ENCODE data around the gene SLC22A15. TPM values are rescaled to one million over a fixed set of nuclear protein-coding genes. Genes with fewer than 3 reads are reported as not detected.
"Not testable (repeated sequence)": the region's sequence is repeated elsewhere in the genome, so short reads cannot be mapped to it uniquely, and the experiment has no call there.

The SLC22A15 gene
- total RNA-seq, 3 donors from 2014 or later (not counting 1 experiment from before 2014, with no cell fraction given) = 6.0 to 9.2 (median 6.3) TPM

DNA sequence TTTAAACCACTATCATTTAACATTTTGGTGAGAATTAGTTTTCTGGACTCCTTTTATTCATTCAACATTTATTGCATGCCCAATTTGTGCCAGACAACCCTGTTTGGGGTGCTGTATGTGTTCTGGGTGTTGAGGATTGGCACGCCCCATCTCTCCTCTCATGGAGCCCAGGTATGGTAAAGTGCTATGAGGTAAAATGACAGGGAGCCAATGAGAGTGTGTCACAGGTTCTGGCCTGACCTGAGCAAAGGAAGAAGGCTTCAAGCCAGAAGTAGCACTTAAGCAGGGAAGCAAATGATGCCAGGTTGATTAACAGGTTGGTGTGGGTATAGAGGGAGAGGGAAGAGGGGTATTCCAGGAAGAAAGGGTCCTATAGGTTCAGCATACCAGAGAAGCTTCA lies 21.1 kb upstream of the SLC22A15 start:
- intact Hi-C loops (cut with micrococcal nuclease) = no loop called here
- no peak overlapping the region for H3K4me3 ChIP-seq (ENCODE audit: low read length)
- no peak overlapping the region for H3K27ac ChIP-seq (ENCODE audit: low read length)
- TF ChIP-seq, protein P1, sequence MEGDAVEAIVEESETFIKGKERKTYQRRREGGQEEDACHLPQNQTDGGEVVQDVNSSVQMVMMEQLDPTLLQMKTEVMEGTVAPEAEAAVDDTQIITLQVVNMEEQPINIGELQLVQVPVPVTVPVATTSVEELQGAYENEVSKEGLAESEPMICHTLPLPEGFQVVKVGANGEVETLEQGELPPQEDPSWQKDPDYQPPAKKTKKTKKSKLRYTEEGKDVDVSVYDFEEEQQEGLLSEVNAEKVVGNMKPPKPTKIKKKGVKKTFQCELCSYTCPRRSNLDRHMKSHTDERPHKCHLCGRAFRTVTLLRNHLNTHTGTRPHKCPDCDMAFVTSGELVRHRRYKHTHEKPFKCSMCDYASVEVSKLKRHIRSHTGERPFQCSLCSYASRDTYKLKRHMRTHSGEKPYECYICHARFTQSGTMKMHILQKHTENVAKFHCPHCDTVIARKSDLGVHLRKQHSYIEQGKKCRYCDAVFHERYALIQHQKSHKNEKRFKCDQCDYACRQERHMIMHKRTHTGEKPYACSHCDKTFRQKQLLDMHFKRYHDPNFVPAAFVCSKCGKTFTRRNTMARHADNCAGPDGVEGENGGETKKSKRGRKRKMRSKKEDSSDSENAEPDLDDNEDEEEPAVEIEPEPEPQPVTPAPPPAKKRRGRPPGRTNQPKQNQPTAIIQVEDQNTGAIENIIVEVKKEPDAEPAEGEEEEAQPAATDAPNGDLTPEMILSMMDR (IDR thresholded peaks at IDR 0.05) = no peak
- Mint-ChIP-seq H3K4me1 (peaks cover 0 to 6% of the 10 kb centered on the region in 2 donors), H3K27ac (no peak overlapping the region), H3K9me3 (no peaks in the 10 kb centered on the region), H3K36me3 (no peaks in the 10 kb centered on the region), H3K27me3 (ENCODE audit: low read depth in 2 of 2) (peaks cover 11% of the 10 kb centered on the region in 2 donors), H3K4me3 (no peak overlapping the region)
- no peaks in the 10 kb centered on the region for H3K36me3 ChIP-seq (ENCODE audit: control insufficient read depth, insufficient read depth, low read length)
- DNase-seq (no peak), ATAC-seq (no peak)
- H3K27me3 ChIP-seq (ENCODE audit: control insufficient read depth, insufficient read depth, low read length) = no peaks in the 10 kb centered on the region
- WGBS (ENCODE audit: insufficient coverage) = 86% methylated on average over 1 of the region's 1 CpG
- H3K9me3 ChIP-seq (ENCODE audit: control insufficient read depth, insufficient read depth, low read length) = no peaks in the 10 kb centered on the region
- H3K4me1 ChIP-seq (ENCODE audit: control insufficient read depth, insufficient read depth, low read length) = no peaks in the 10 kb centered on the region

DNA sequence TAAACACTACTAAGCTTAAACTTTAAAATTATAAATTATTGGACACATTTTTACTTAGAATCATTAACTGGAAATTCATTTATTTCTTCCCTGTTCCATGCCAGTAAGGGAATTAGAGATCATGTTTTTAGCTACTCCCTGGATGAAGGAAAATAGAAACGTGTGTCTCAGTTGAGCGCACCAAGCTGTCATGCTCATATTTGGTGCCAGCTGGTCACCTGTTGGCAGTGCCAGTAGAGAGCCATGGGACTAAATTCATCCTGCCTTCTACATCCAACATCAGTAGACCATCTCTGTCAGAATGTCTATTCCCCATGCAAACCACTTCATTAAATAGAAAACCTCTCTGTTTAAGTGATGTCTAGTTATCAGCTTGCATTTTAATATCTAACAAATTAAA lies 17.4 kb upstream of the SLC22A15 start:
- H3K27ac ChIP-seq (ENCODE audit: low read length) = no peak overlapping the region
- H3K36me3 ChIP-seq (ENCODE audit: control insufficient read depth, insufficient read depth, low read length) = no peaks in the 10 kb centered on the region
- H3K27me3 ChIP-seq (ENCODE audit: control insufficient read depth, insufficient read depth, low read length) = peaks cover 2% of the 10 kb centered on the region
- no peak overlapping the region for H3K4me3 ChIP-seq (ENCODE audit: low read length)
- no peaks in the 10 kb centered on the region for H3K9me3 Mint-ChIP-seq
- H3K36me3 Mint-ChIP-seq = no peaks in the 10 kb centered on the region
- no peaks in the 10 kb centered on the region for H3K4me1 ChIP-seq (ENCODE audit: control insufficient read depth, insufficient read depth, low read length)
- no peaks in the 10 kb centered on the region for H3K9me3 ChIP-seq (ENCODE audit: control insufficient read depth, insufficient read depth, low read length)
- TF ChIP-seq, protein P1 (IDR thresholded peaks at IDR 0.05) = no peak
- no peak for ATAC-seq
- H3K4me3 Mint-ChIP-seq = no peak overlapping the region
- 100% methylated on average over 2 of the region's 2 CpGs for WGBS (ENCODE audit: insufficient coverage)
- H3K27ac Mint-ChIP-seq = no peak overlapping the region
- H3K4me1 Mint-ChIP-seq = no peaks in the 10 kb centered on the region
- H3K27me3 Mint-ChIP-seq (ENCODE audit: low read depth in 2 of 2) = peaks cover 22 to 29% of the 10 kb centered on the region in 2 donors
- DNase-seq = no peak
- intact Hi-C loops (cut with micrococcal nuclease) = no loop called here

DNA sequence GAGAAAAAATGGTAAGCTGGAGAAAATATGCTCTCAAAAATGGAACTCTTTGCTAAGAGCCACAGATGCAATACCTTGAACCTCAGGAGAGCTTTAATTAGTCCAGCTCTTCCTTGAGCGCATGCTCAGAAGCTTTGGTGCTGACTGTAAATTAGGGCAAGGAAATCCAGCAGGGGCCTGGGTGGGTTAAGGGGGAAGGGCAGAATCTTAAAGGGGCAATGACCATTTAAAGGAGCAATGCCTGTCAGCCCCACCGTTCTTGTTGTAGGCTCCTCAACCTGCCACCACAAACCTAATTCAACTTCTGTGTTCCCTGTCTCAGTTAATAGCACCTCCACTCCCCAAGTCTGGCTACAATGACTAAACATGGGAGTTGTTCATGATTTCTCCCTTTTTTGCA lies 6.8 kb upstream of the SLC22A15 start:
- DNase-seq (no peak), ATAC-seq (no peak)
- H3K36me3 Mint-ChIP-seq = no peaks in the 10 kb centered on the region
- H3K9me3 Mint-ChIP-seq = no peaks in the 10 kb centered on the region
- 20% methylated on average over 2 of the region's 2 CpGs for WGBS (ENCODE audit: insufficient coverage)
- Histone ChIP-seq H3K9me3 (ENCODE audit: control insufficient read depth, insufficient read depth, low read length) (no peaks in the 10 kb centered on the region), H3K4me1 (ENCODE audit: control insufficient read depth, insufficient read depth, low read length) (no peaks in the 10 kb centered on the region), H3K27ac (ENCODE audit: low read length) (no peak overlapping the region), H3K27me3 (ENCODE audit: control insufficient read depth, insufficient read depth, low read length) (no peaks in the 10 kb centered on the region), H3K36me3 (ENCODE audit: control insufficient read depth, insufficient read depth, low read length) (no peaks in the 10 kb centered on the region), H3K4me3 (ENCODE audit: low read length) (no peak overlapping the region)
- H3K27me3 Mint-ChIP-seq (ENCODE audit: low read depth in 2 of 2) = peaks cover 15 to 34% of the 10 kb centered on the region in 2 donors
- no peak overlapping the region for H3K27ac Mint-ChIP-seq
- TF ChIP-seq, protein P1 (IDR thresholded peaks at IDR 0.05) = no peak
- no peak overlapping the region for H3K4me3 Mint-ChIP-seq
- no peaks in the 10 kb centered on the region for H3K4me1 Mint-ChIP-seq
- intact Hi-C loops (cut with micrococcal nuclease) = no loop called here

DNA sequence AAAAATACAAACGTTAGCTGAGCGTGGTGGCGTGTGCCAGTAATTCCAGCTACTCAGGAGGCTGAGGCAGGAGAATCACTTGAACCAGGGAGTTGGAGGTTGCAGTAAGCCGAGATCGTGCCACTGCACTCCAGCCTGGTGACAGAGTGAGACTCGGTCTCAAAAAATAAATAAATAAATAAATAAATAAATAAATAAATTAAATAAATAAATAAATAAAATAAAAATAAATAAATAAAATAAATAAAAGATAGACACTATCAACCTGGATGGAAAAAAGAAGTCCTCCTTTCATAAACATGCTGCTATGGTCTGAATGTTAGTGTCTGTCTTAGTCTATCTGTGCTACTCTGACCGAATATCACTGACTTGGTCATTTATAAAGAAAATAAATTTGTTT lies 4.5 kb upstream of the SLC22A15 start:
- H3K4me3 ChIP-seq (ENCODE audit: low read length); H3K27ac ChIP-seq (ENCODE audit: low read length); DNase-seq; ATAC-seq; H3K9me3 ChIP-seq (ENCODE audit: control insufficient read depth, insufficient read depth, low read length); H3K27ac Mint-ChIP-seq; H3K36me3 Mint-ChIP-seq; intact Hi-C loops (cut with micrococcal nuclease); H3K9me3 Mint-ChIP-seq; H3K4me3 Mint-ChIP-seq; H3K27me3 ChIP-seq (ENCODE audit: control insufficient read depth, insufficient read depth, low read length); H3K4me1 ChIP-seq (ENCODE audit: control insufficient read depth, insufficient read depth, low read length); H3K36me3 ChIP-seq (ENCODE audit: control insufficient read depth, insufficient read depth, low read length): not testable (repeated sequence)
- WGBS (ENCODE audit: insufficient coverage) = 98% methylated on average over 3 of the region's 7 CpGs
- H3K4me1 Mint-ChIP-seq = peaks cover 5 to 12% of the 10 kb centered on the region in 2 donors
- peaks cover 12 to 13% of the 10 kb centered on the region in 2 donors for H3K27me3 Mint-ChIP-seq (ENCODE audit: low read depth in 2 of 2)
